A549 (cell line): ENCODE data around the gene MORN4. TPM values are rescaled to one million over a fixed set of nuclear protein-coding genes. Genes with fewer than 3 reads are reported as not detected.

Source experiments
- ATAC-seq, 2 experiments: fragments of 200-7000 bp in 1 of 2; fragments of >200 bp in 1 of 2; cut with Nextera tagmentation in 1 of 2; cut with Tn5 transposase in 1 of 2; 3 replicates each; pipeline versions ENCODE4 v1.8.0 to v1.9.1; 2018 to 2020; ENCODE audit warnings: mild to moderate bottlenecking in 1 of 2, moderate library complexity in 1 of 2
- CTCF ChIA-PET: fragments of 300-600 bp; sonication (Branson Sonifier 250); formaldehyde crosslinking; extraction: SDS; loops from one replicate; lab custom pipeline; 2021; ENCODE audit warnings: antibody characterized with exemption, inconsistent platforms; lab: Yijun Ruan, JAX
- POLR2A ChIA-PET: fragments of 350-600 bp; formaldehyde crosslinking; extraction: SDS; loops from one replicate; lab custom pipeline; 2021; ENCODE audit warnings: antibody characterized with exemption, inconsistent platforms; lab: Yijun Ruan, JAX
- DNase-seq, 2 experiments: peaks; one replicate each; pipeline versions ENCODE4 v3.0.0 to v3.0.0-alpha.2; 2011 to 2016; ENCODE audit warnings: low read depth in 1 of 2, low spot score in 1 of 2
- FAIRE-seq: peaks from 2 replicates; lab custom pipeline; 2011; peaks lifted over from hg19 to GRCh38; lab: Jason Lieb, UNC
- H3K27ac ChIP-seq, 2 experiments: fragments of >200 bp; sonication (Bioruptor Twin); formaldehyde crosslinking; 3 replicates each; pipeline ENCODE4 v1.5.1; 2016 to 2017
- H3K4me1 ChIP-seq: fragments of >200 bp; sonication (Bioruptor Twin); formaldehyde crosslinking; 3 replicates; pipeline ENCODE4 v1.6.1; 2016
- H3K4me2 ChIP-seq: fragments of >200 bp; sonication (Bioruptor Twin); formaldehyde crosslinking; 3 replicates; pipeline ENCODE4 v1.6.1; 2016
- H3K4me3 ChIP-seq: fragments of >200 bp; sonication (Bioruptor Twin); formaldehyde crosslinking; 3 replicates; pipeline ENCODE4 v1.5.1; 2016
- H3K9me3 ChIP-seq: fragments of >200 bp; sonication (Bioruptor Twin); formaldehyde crosslinking; 3 replicates; pipeline ENCODE4 v1.6.1; 2016
- BHLHE40 ChIP-seq: IDR thresholded peaks from 2 replicates; pipeline ENCODE4 v1.6.1; 2012; ENCODE audit warnings: low read depth, low read length, inconsistent platforms
- CBX8 ChIP-seq: fragments of 200-600 bp; sonication (generic); IDR thresholded peaks from 2 replicates; pipeline ENCODE4 v1.6.1; 2016
- CEBPB ChIP-seq, 2 experiments: fragments of >200 bp in 1 of 2; sonication (Bioruptor Twin) in 1 of 2; formaldehyde crosslinking in 1 of 2; IDR thresholded peaks; 2 replicates each; pipeline ENCODE4 v1.6.1; 2012 to 2016
- CHD4 ChIP-seq: fragments of 200-600 bp; sonication (generic); IDR thresholded peaks from 2 replicates; pipeline ENCODE4 v1.6.1; 2016; ENCODE audit warnings: antibody characterized with exemption, mild to moderate bottlenecking, borderline replicate concordance
- ELK1 ChIP-seq: fragments of 150-350 bp; IDR thresholded peaks from 2 replicates; pipeline ENCODE4 v1.6.1; 2014; ENCODE audit warnings: low read depth, mild to moderate bottlenecking, low read length
- FOSB ChIP-seq: fragments of 250-450 bp; sonication (Bioruptor Pico); IDR thresholded peaks from 2 replicates; pipeline ENCODE4 v1.5.0; 2020; ENCODE audit warnings: mild to moderate bottlenecking, moderate library complexity
- GATA3 ChIP-seq: IDR thresholded peaks from 2 replicates; pipeline ENCODE4 v1.6.1; 2012; ENCODE audit warnings: borderline replicate concordance
- HDAC2 ChIP-seq: fragments of 200-600 bp; sonication (generic); IDR thresholded peaks from 2 replicates; pipeline ENCODE4 v1.6.1; 2016
- HEYL ChIP-seq: fragments of 250-450 bp; sonication (Bioruptor Pico); IDR thresholded peaks from 2 replicates; pipeline ENCODE4 v1.8.0; 2021; ENCODE audit warnings: mild to moderate bottlenecking, moderate library complexity
- JUN ChIP-seq, 2 experiments: fragments of >200 bp; sonication (Bioruptor Twin); formaldehyde crosslinking; IDR thresholded peaks; 2 replicates in 1 of 2; 3 replicates in 1 of 2; pipeline ENCODE4 v1.6.1; 2016 to 2017
- MAFK ChIP-seq: fragments of 450-650 bp; IDR thresholded peaks from 2 replicates; pipeline ENCODE4 v1.6.1; 2014; ENCODE audit not compliant: partially characterized antibody
- PHF8 ChIP-seq: fragments of 200-600 bp; sonication (generic); IDR thresholded peaks from 2 replicates; pipeline ENCODE4 v1.6.1; 2016; ENCODE audit warnings: low read depth, mild to moderate bottlenecking, antibody characterized with exemption, moderate library complexity, borderline replicate concordance
- REST ChIP-seq: fragments of 200-600 bp; sonication (generic); IDR thresholded peaks from 2 replicates; pipeline ENCODE4 v1.6.1; 2016; ENCODE audit warnings: antibody characterized with exemption, mild to moderate bottlenecking, moderate library complexity
- SMC3 ChIP-seq: fragments of >200 bp; sonication (Bioruptor Twin); formaldehyde crosslinking; IDR thresholded peaks from 3 replicates; pipeline ENCODE4 v1.6.1; 2018; ENCODE audit warnings: inconsistent platforms
- TFCP2L1 ChIP-seq: fragments of 250-450 bp; sonication (Bioruptor Pico); IDR thresholded peaks from 2 replicates; pipeline ENCODE4 v1.5.0; 2021; ENCODE audit warnings: mild to moderate bottlenecking
- USF2 ChIP-seq: fragments of 450-650 bp; IDR thresholded peaks from 2 replicates; pipeline ENCODE4 v1.6.1; 2014; ENCODE audit warnings: antibody characterized with exemption
- ZNF302 ChIP-seq: fragments of 250-450 bp; sonication (Bioruptor Pico); IDR thresholded peaks from 2 replicates; pipeline ENCODE4 v1.9.0; 2021; ENCODE audit warnings: inconsistent platforms, mild to moderate bottlenecking, moderate library complexity
- ZSCAN20 ChIP-seq: fragments of 250-450 bp; sonication (Bioruptor Pico); IDR thresholded peaks from 2 replicates; pipeline ENCODE4 v1.8.0; 2022; ENCODE audit warnings: mild to moderate bottlenecking, moderate library complexity
- WGBS: methylation state at CpG from one replicate; pipeline ENCODE4 v1.1.6; 2017; ENCODE audit errors: missing lambda C conversion rate; 5-methylcytosine and 5-hydroxymethylcytosine counted together
- polyA plus RNA-seq, 4 experiments: library from polyadenylated mRNA; depleted of rRNA in 3 of 4; stranded (reverse); fragments of >200 nt; fragmentation: RNase III in 1 of 4; extraction: RNeasy Plus Mini Kit Qiagen cat#74134 plus additional on column Dnase treatment in 1 of 4; gene quantifications; 2 replicates in 3 of 4; 3 replicates in 1 of 4; pipeline ENCODE4 v1.2.3, GENCODE V29; 2011 to 2017
- TF ChIP-seq, protein P1 (sequence below): fragments of >200 bp; sonication (Bioruptor Twin); formaldehyde crosslinking; IDR thresholded peaks from 2 replicates; pipeline ENCODE4 v1.6.1; 2016

The MORN4 gene
- polyA plus RNA-seq, 2 of the 4 experiments (the other 2 are of a cell fraction): 8.9 to 13.8 TPM

DNA sequence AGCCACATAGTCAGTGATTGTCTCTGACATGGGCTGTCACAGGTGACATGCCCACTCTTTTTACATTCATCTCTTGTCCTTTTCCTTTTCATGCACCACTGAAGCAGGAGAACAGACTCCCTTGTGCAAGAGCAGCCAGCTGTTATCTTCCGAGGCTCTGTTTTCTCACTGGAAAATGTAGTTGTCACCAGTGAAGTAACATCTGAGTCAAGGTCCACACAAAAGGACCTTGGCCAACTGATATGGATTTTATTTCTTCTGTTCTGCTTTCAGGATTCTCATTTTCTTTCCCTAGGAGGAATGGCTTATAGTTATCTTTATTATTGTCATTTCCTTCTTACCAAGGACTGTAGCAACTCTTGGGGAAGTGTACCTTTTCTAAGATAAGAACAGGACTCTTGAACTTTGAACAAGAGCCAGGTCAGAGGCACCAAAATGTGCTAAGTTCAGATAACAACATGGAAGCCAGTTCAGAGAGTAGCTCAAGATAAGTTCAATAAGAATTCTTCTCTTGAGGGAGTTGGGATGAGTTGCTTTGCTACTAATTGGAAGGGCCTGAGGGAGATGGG, 31.1 kb upstream of the MORN4 start:
- no peaks in the 10 kb centered on the region for H3K4me1 ChIP-seq
- no peak overlapping the region for H3K4me2 ChIP-seq
- H3K4me3 ChIP-seq: no peak overlapping the region
- no peak for TF ChIP-seq USF2
- TF ChIP-seq TFCP2L1 (CRISPR knock-in tag): no peak
- no peak for TF ChIP-seq HEYL (CRISPR knock-in tag)
- ChIA-PET POLR2A (no interaction called here), CTCF (interaction anchor here (1.0 to 37.6 kb wide), 3 partner anchors 13 to 55 kb away, joined by 3 to 1127 read pairs (median 4); partner anchors contain the start of genes MARVELD1 and ZFYVE27)
- no peaks in the 10 kb centered on the region for H3K9me3 ChIP-seq
- FAIRE-seq: no peak
- no peak for ATAC-seq
- 96% methylated on average over 1 of the region's 1 CpG for WGBS
- DNase-seq: no peak
- no peak overlapping the region for H3K27ac ChIP-seq

- H3K4me2 ChIP-seq: no peak overlapping the region
- ChIA-PET POLR2A (no interaction called here), CTCF (interaction anchor here (0.6 to 37.6 kb wide), 5 partner anchors 10 to 209 kb away, joined by 3 to 1127 read pairs (median 3); partner anchors contain the start of genes MARVELD1 and ZFYVE27)
- ATAC-seq (no peak), FAIRE-seq (no peak), DNase-seq (no peak)
- no peak overlapping the region for H3K27ac ChIP-seq
- TF ChIP-seq SMC3 (no peak), ZNF302 (CRISPR knock-in tag) (no peak), CBX8 (no peak), HDAC2 (no peak), MAFK (no peak), REST (no peak), CEBPB (IDR thresholded peaks at IDR 0.05) (no peak), CHD4 (no peak), FOSB (CRISPR knock-in tag) (no peak), JUN (IDR thresholded peaks at IDR 0.05) (no peak), GATA3 (no peak), BHLHE40 (no peak), PHF8 (no peak), ZSCAN20 (CRISPR knock-in tag) (no peak), ELK1 (no peak)
- TF ChIP-seq, protein P1, sequence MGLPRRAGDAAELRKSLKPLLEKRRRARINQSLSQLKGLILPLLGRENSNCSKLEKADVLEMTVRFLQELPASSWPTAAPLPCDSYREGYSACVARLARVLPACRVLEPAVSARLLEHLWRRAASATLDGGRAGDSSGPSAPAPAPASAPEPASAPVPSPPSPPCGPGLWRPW: no peak
- H3K4me1 ChIP-seq: no peaks in the 10 kb centered on the region
- H3K4me3 ChIP-seq: no peak overlapping the region
- 79% methylated on average over 1 of the region's 1 CpG for WGBS
- H3K9me3 ChIP-seq: no peaks in the 10 kb centered on the region
Observed at GRCh38 chr10:97659589-97659988, 26.3 kb upstream of the MORN4 start.
